HepG2 (cell line): Measurements from ENCODE around the gene IER2. TPM values are rescaled to one million over a fixed set of nuclear protein-coding genes. Genes with fewer than 3 reads are reported as not detected.

Source experiments
- ATAC-seq: fragments of 200-7000 bp; cut with Tn5 transposase; 3 replicates; pipeline ENCODE4 v1.9.1; 2020; ENCODE audit warnings: mild to moderate bottlenecking, moderate library complexity
- Bru-seq: library from RNA; stranded (reverse); fragments of 400-500 nt; gene quantifications from one replicate; lab custom pipeline; 2021; lab: Mats Ljungman, UMichigan
- BruChase-seq, 2 experiments: library from RNA; stranded (reverse); fragments of 400-500 nt; gene quantifications; one replicate each; lab custom pipeline; 2021; lab: Mats Ljungman, UMichigan
- BruUV-seq: library from RNA; stranded (reverse); fragments of 400-500 nt; replicated peaks from 2 replicates; lab custom pipeline; 2021; lab: Mats Ljungman, UMichigan
- CTCF ChIA-PET: fragments of 300-600 bp; formaldehyde crosslinking; extraction: SDS; loops from one replicate; lab custom pipeline; 2021; ENCODE audit warnings: low total read pairs, inconsistent platforms, low intra/inter-chr PET ratio; lab: Yijun Ruan, JAX
- POLR2A ChIA-PET: fragments of 350-600 bp; sonication (Branson Sonifier 250); formaldehyde crosslinking; loops from one replicate; lab custom pipeline; 2020; ENCODE audit warnings: antibody characterized with exemption, inconsistent platforms; lab: Yijun Ruan, JAX
- DNase-seq: peaks from one replicate; pipeline ENCODE4 v3.0.0-alpha.2; 2015; ENCODE audit warnings: low spot score
- FAIRE-seq: peaks from 3 replicates; lab custom pipeline; 2011; peaks lifted over from hg19 to GRCh38; lab: Jason Lieb, UNC
- H2AFZ ChIP-seq: one replicate; pipeline ENCODE4 v1.6.1; 2011; ENCODE audit warnings: low read length, inconsistent platforms
- H3K27ac ChIP-seq: fragments of 300-600 bp; 3 replicates; pipeline ENCODE4 v1.8.0; 2011; ENCODE audit warnings: mixed run types, mild to moderate bottlenecking, mixed read lengths, low read length, inconsistent platforms; ENCODE audit not compliant: insufficient read depth; ENCODE audit errors: extremely low read length
- H3K27me3 ChIP-seq, 2 experiments: fragments of 200-600 bp in 1 of 2; 2 replicates in 1 of 2; 3 replicates in 1 of 2; pipeline versions ENCODE4 v1.6.0 to v1.8.0; 2011; ENCODE audit warnings: low read length in 2 of 2, mild to moderate bottlenecking in 2 of 2, moderate library complexity in 2 of 2, inconsistent platforms in 1 of 2; ENCODE audit not compliant: insufficient read depth in 2 of 2, control insufficient read depth in 1 of 2
- H3K36me3 ChIP-seq, 2 experiments: fragments of 200-600 bp in 1 of 2; replicated peaks in 1 of 2; 2 replicates in 1 of 2; 3 replicates in 1 of 2; pipeline versions ENCODE4 v1.5.1 to v1.8.0; 2011; ENCODE audit warnings: low read length in 2 of 2, inconsistent platforms in 1 of 2; ENCODE audit not compliant: insufficient read depth in 2 of 2, control insufficient read depth in 1 of 2
- H3K4me1 ChIP-seq: 2 replicates; pipeline ENCODE4 v1.5.1; 2012; ENCODE audit warnings: low read length, inconsistent platforms; ENCODE audit not compliant: insufficient read depth
- H3K4me2 ChIP-seq: 2 replicates; pipeline ENCODE4 v1.6.0; 2011; ENCODE audit warnings: low read depth, low read length, inconsistent platforms
- H3K4me3 ChIP-seq, 3 experiments: fragments of 200-600 bp in 1 of 3; sonication (generic), shearing (Covaris generic) in 1 of 3; replicated peaks in 1 of 3; 2 replicates each; pipeline ENCODE4 v1.5.1; 2011 to 2016; ENCODE audit warnings: low read length in 3 of 3, inconsistent platforms in 2 of 3, low read depth in 2 of 3, mild to moderate bottlenecking in 2 of 3, control low read depth in 1 of 3, mixed read lengths in 1 of 3; ENCODE audit not compliant: insufficient read depth in 1 of 3
- H3K79me2 ChIP-seq: one replicate; pipeline ENCODE4 v1.6.1; 2011; ENCODE audit warnings: low read length, inconsistent platforms; ENCODE audit not compliant: insufficient read depth
- H3K9ac ChIP-seq: 2 replicates; pipeline ENCODE4 v1.6.0; 2011; ENCODE audit warnings: mild to moderate bottlenecking, low read depth, low read length, inconsistent platforms; ENCODE audit not compliant: insufficient read depth
- H3K9me3 ChIP-seq: 2 replicates; pipeline ENCODE4 v1.5.1; 2012; ENCODE audit warnings: mild to moderate bottlenecking, low read length
- H4K20me1 ChIP-seq: 2 replicates; pipeline ENCODE4 v1.6.0; 2011; ENCODE audit warnings: inconsistent platforms, mild to moderate bottlenecking, low read length, moderate library complexity; ENCODE audit not compliant: insufficient read depth
- ERF ChIP-seq: IDR thresholded peaks from 2 replicates; pipeline ENCODE4 v1.6.1; 2018; ENCODE audit warnings: missing biosample characterization, missing genetic modification reagents
- KDM6A ChIP-seq: IDR thresholded peaks from 2 replicates; pipeline ENCODE4 v1.6.1; 2016; ENCODE audit warnings: low read depth
- MIER3 ChIP-seq: IDR thresholded peaks from 2 replicates; pipeline ENCODE4 v1.6.1; 2016; ENCODE audit warnings: missing compliant biosample characterization, borderline replicate concordance
- NR2F6 ChIP-seq, 2 experiments: IDR thresholded peaks; 2 replicates each; pipeline ENCODE4 v1.6.1; 2016; ENCODE audit warnings: antibody characterized with exemption in 1 of 2, mild to moderate bottlenecking in 1 of 2
- SOX5 ChIP-seq: IDR thresholded peaks from 2 replicates; pipeline ENCODE4 v1.6.1; 2016; ENCODE audit warnings: borderline replicate concordance
- SOX6 ChIP-seq, 2 experiments: fragments of 450-650 bp in 1 of 2; sonication (generic) in 1 of 2; formaldehyde crosslinking in 1 of 2; IDR thresholded peaks; 2 replicates each; pipeline versions ENCODE4 v1.4.0 to v1.6.1; 2017 to 2020; ENCODE audit warnings: antibody characterized with exemption in 1 of 2, mild to moderate bottlenecking in 1 of 2, missing genetic modification reagents in 1 of 2
- XRCC5 ChIP-seq: fragments of 200-400 bp; formaldehyde crosslinking; optimal IDR thresholded peaks from 2 replicates; pipeline ENCODE3; 2017; ENCODE audit warnings: mild to moderate bottlenecking, low read length
- ZBTB21 ChIP-seq: sonication (generic); formaldehyde crosslinking; IDR thresholded peaks from 2 replicates; pipeline ENCODE4 v1.4.0; 2020; ENCODE audit warnings: missing genetic modification reagents
- ZFYVE20 ChIP-seq: sonication (generic); formaldehyde crosslinking; IDR thresholded peaks from 2 replicates; pipeline ENCODE4 v1.8.0; 2023; ENCODE audit warnings: low read depth, mild to moderate bottlenecking, moderate library complexity, missing genetic modification reagents, borderline replicate concordance
- ZNF138 ChIP-seq: sonication (generic); formaldehyde crosslinking; IDR thresholded peaks from 2 replicates; pipeline ENCODE4 v1.5.0; 2020; ENCODE audit warnings: mild to moderate bottlenecking, low read depth, missing genetic modification reagents
- ZNF235 ChIP-seq: sonication (generic); formaldehyde crosslinking; IDR thresholded peaks from 2 replicates; pipeline ENCODE4 v1.8.1; 2023; ENCODE audit warnings: mild to moderate bottlenecking, missing genetic modification reagents, borderline replicate concordance
- ZNF343 ChIP-seq: sonication (generic); formaldehyde crosslinking; IDR thresholded peaks from 2 replicates; pipeline ENCODE4 v1.4.0; 2020; ENCODE audit warnings: mild to moderate bottlenecking, missing genetic modification reagents
- ZNF350 ChIP-seq: sonication (generic); formaldehyde crosslinking; IDR thresholded peaks from 2 replicates; pipeline ENCODE4 v1.4.0; 2020; ENCODE audit warnings: mild to moderate bottlenecking, low read depth, missing genetic modification reagents, borderline replicate concordance
- ZNF737 ChIP-seq: sonication (generic); formaldehyde crosslinking; IDR thresholded peaks from 2 replicates; pipeline ENCODE4 v1.5.0; 2020; ENCODE audit warnings: missing genetic modification reagents, mild to moderate bottlenecking, borderline replicate concordance
- ZNF883 ChIP-seq: sonication (generic); formaldehyde crosslinking; IDR thresholded peaks from 2 replicates; pipeline ENCODE4 v1.5.1; 2020; ENCODE audit warnings: mild to moderate bottlenecking, missing genetic modification reagents; ENCODE audit errors: not compliant biosample characterization
- WGBS: methylation state at CpG from one replicate; pipeline ENCODE4 v1.1.6; 2017; ENCODE audit warnings: low lambda C conversion rate; 5-methylcytosine and 5-hydroxymethylcytosine counted together
- in situ Hi-C: cut with HindIII; loops from 2 replicates; pipeline ENCODE4 v1.10.0; 2017; ENCODE audit warnings: low pct_unique_long_range_greater_than_20kb; ENCODE audit not compliant: extremely low pct_ligation_motif_present
- intact Hi-C: fragments of 100-400 bp; cut with micrococcal nuclease; formaldehyde crosslinking; loops from one replicate; pipeline ENCODE4 v1.10.0; 2022; ENCODE audit not compliant: unreplicated experiment
- long read RNA-seq, 2 experiments: library from RNA in 1 of 2; library from polyadenylated mRNA in 1 of 2; stranded (forward) in 1 of 2; unstranded in 1 of 2; transcript quantifications; one replicate each; pipeline ENCODE4 v2.0.0, GENCODE V29; 2019 to 2022
- polyA minus RNA-seq, 3 experiments: library from RNA; depleted of rRNA, polyadenylated mRNA; stranded (reverse); fragments of >200 nt; gene quantifications; 2 replicates each; pipeline ENCODE4 v1.2.3, GENCODE V29; 2011; ENCODE audit warnings: low replicate concordance in 1 of 3
- polyA plus RNA-seq, 8 experiments: library from polyadenylated mRNA; depleted of rRNA in 3 of 8; stranded (reverse) in 7 of 8; unstranded in 1 of 8; fragments of >200 nt; fragmentation: Illumina TruSeq in 4 of 8; extraction: Trizol in 4 of 8; gene quantifications; 2 replicates each; pipeline versions ENCODE4 v1.2.1 to v1.2.3, GENCODE V29; 2011 to 2016; ENCODE audit warnings: low read depth in 4 of 8, missing spikeins in 1 of 8, mixed read lengths in 1 of 8; ENCODE audit not compliant: insufficient read depth in 1 of 8
- total RNA-seq, 5 experiments: library from RNA; depleted of rRNA; stranded (reverse); fragments of >200 nt; fragmentation: Illumina TruSeq; extraction: Trizol; gene quantifications; 2 replicates each; pipeline ENCODE4 v1.2.3, GENCODE V29; 2016; ENCODE audit warnings: low read depth in 1 of 5
- TF ChIP-seq, protein P1 (sequence below): sonication (generic); formaldehyde crosslinking; IDR thresholded peaks from 2 replicates; pipeline ENCODE4 v1.4.0; 2020; ENCODE audit warnings: missing genetic modification reagents

Gene IER2, protein sequence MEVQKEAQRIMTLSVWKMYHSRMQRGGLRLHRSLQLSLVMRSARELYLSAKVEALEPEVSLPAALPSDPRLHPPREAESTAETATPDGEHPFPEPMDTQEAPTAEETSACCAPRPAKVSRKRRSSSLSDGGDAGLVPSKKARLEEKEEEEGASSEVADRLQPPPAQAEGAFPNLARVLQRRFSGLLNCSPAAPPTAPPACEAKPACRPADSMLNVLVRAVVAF
- total RNA-seq (2016; rRNA removed; fragmentation: Illumina TruSeq; extraction: Trizol), result 10.0 and 14.3 TPM in 2 replicates
- 5.0 and 5.9 TPM in 2 replicates for total RNA-seq (2016; cell fraction: cytosol; rRNA removed; fragmentation: Illumina TruSeq; extraction: Trizol; ENCODE audit: low read depth)
- total RNA-seq (2016; cell fraction: insoluble cytoplasmic fraction; rRNA removed; fragmentation: Illumina TruSeq; extraction: Trizol), result 8.1 and 16.1 TPM in 2 replicates
- 10.0 and 11.1 TPM in 2 replicates for total RNA-seq (2016; cell fraction: membrane; rRNA removed; fragmentation: Illumina TruSeq; extraction: Trizol)
- 12.6 and 13.6 TPM in 2 replicates for total RNA-seq (2016; cell fraction: nucleus; rRNA removed; fragmentation: Illumina TruSeq; extraction: Trizol)
- polyA plus RNA-seq (2011; rRNA removed), result 10.1 and 12.9 TPM in 2 replicates
- 14.4 and 15.3 TPM in 2 replicates for polyA plus RNA-seq (2011; cell fraction: cytosol; rRNA removed)
- 84.6 and 97.2 TPM in 2 replicates for polyA plus RNA-seq (2011; cell fraction: nucleus; rRNA removed)
- polyA plus RNA-seq (2012), result 20.1 and 25.8 TPM in 2 replicates
- polyA plus RNA-seq (2016; cell fraction: cytosol; fragmentation: Illumina TruSeq; extraction: Trizol; ENCODE audit: low read depth), result 5.5 and 5.8 TPM in 2 replicates
- polyA plus RNA-seq (2016; cell fraction: insoluble cytoplasmic fraction; fragmentation: Illumina TruSeq; extraction: Trizol; ENCODE audit: low read depth), result 17.5 and 22.6 TPM in 2 replicates
- polyA plus RNA-seq (2016; cell fraction: membrane; fragmentation: Illumina TruSeq; extraction: Trizol; ENCODE audit: low read depth), result 9.7 and 9.8 TPM in 2 replicates
- 39.1 and 40.8 TPM in 2 replicates for polyA plus RNA-seq (2016; cell fraction: nucleus; fragmentation: Illumina TruSeq; extraction: Trizol; ENCODE audit: insufficient read depth, low read depth)
- 8.1 and 9.7 TPM in 2 replicates for polyA minus RNA-seq (2011; rRNA and poly(A)+ RNA removed; ENCODE audit: low replicate concordance)
- 7.0 and 7.3 TPM in 2 replicates for polyA minus RNA-seq (2011; cell fraction: cytosol; rRNA and poly(A)+ RNA removed)
- 9.7 and 9.9 TPM in 2 replicates for polyA minus RNA-seq (2011; cell fraction: nucleus; rRNA and poly(A)+ RNA removed)
- percentile 90 among the genes with signal in this experiment for Bru-seq, nascent RNA
- BruChase-seq, experiment 1, labeled RNA remaining after a 6-hour chase, result percentile 88 among the genes with signal in this experiment
- BruChase-seq, experiment 2, labeled RNA remaining after a 2-hour chase, result percentile 92 among the genes with signal in this experiment
- long read RNA-seq, experiment 1, transcript IER2-203 (1 exons, 2,934 nt), result major isoform, 20 of 20 reads
- long read RNA-seq, experiment 1, partial matches to known transcripts, result 0 of 20 reads
- long read RNA-seq, experiment 1, other reads (novel, unspliced or antisense), result 0 of 20 reads
- long read RNA-seq, experiment 2, transcript IER2-203 (1 exons, 2,934 nt), result major isoform, 169 of 175 reads
- long read RNA-seq, experiment 2, partial matches to known transcripts, result 0 of 175 reads
- long read RNA-seq, experiment 2, other reads (novel, unspliced or antisense), result 4 of 175 reads

DNA sequence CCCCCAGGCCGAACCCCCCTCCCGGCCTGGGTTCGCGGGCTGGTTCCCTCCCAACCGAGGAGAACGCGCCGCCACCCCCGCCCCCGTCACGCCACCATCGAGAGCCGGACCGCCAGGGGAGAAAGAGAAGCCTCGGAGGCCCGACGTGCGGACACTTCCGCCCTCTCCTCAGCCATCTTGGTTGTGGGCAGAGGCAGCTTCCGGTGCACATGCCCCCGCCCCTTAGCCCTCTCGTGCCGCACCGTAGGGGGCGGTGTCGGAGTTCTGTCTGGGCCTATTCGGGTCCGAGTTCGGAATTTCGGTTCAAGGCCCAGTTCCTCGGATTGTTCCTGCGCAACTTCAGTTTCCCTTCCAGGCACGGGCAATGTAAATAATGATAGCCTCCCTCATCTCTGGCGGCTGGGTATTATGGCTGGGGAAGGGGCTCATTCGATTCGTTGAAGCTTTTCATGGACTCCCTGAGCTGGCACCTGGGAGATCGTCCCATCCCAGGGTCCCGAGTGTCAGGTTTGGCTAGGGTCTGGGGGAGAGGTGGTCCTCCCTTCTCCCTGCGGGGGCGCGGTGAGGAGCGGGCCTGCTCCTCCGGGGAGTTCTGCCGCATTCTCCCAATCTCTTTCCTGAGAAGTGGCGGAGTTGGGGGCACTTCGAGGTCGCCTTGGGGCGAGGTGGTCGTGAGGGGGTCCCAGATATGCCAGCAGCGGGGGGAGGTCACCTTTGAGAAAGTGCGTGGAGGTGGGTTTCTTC is at the start of gene IER2, which contains the start of gene STX10:
TSS of gene IER2 (plus strand) at position 225 of the 744 bp plus-strand sequence. CDS start 2,776 bp downstream, outside the sequence.
TSS of gene STX10 (minus strand) at position 189 of the 744 bp plus-strand sequence. CDS start 202 bp downstream, outside the sequence.
- in situ Hi-C loops (loop anchor here (5.0 kb wide), 2 partner anchors 33 to 42 kb away; partner anchors contain the start of genes NACC1 and TRMT1), intact Hi-C loops (loop anchor here (2.0 to 5.0 kb wide), 3 partner anchors 16 to 697 kb away; partner anchors contain the start of genes NACC1 and TRMT1)
- no peak within 1 kb of the TSS for H2AFZ ChIP-seq
- H3K27ac ChIP-seq, result peak within 1 kb of the TSS; percentile 94
- H3K4me3 ChIP-seq, result peak within 1 kb of the TSS; percentile 92 to 97 (median 96)
- H3K79me2 ChIP-seq, result peaks cover 49% of the 10 kb centered on the region
- ATAC-seq (peak; percentile 68), FAIRE-seq (peak; percentile 83), DNase-seq (peak; percentile 91)
- no TSS peak for BruUV-seq
- H3K4me1 ChIP-seq, result peaks cover 29% of the 10 kb centered on the region
- WGBS, result 0% methylated on average over 14 of the region's 51 CpGs
- H3K4me2 ChIP-seq, result peak within 1 kb of the TSS; percentile 98
- H4K20me1 ChIP-seq, result peaks cover 3% of the 10 kb centered on the region; the same call in 1 of the 2 replicates
- no peaks in the 10 kb centered on the region; a peak in 1 of 5 replicates for H3K27me3 ChIP-seq
- H3K36me3 ChIP-seq, result peaks cover 0 to under 1% of the 10 kb centered on the region in 2 experiments; a peak in 2 of 5 replicates
- peak within 1 kb of the TSS; percentile 98 for H3K9ac ChIP-seq
- no peaks in the 10 kb centered on the region for H3K9me3 ChIP-seq
- CTCF ChIA-PET, result interaction anchor here (1.4 to 1.6 kb wide), 2 partner anchors 45 to 84 kb away, joined by 4 to 7 read pairs; no protein-coding TSS in a partner anchor
- POLR2A ChIA-PET, result interaction anchor here (0.5 to 3.1 kb wide), 14 partner anchors 9 to 185 kb away, joined by 3 to 39 read pairs (median 4); partner anchors contain the start of gene NACC1
- TF ChIP-seq ZNF235 (CRISPR knock-in tag) (no peak; the same call in 1 of the 2 replicates), SOX5 (CRISPR knock-in tag) (peak; percentile 65), SOX6 (IDR thresholded peaks at IDR 0.05) (no peak), SOX6 (CRISPR knock-in tag; IDR thresholded peaks at IDR 0.05) (peak; percentile 68), ZFYVE20 (CRISPR knock-in tag) (no peak), XRCC5 (peak; percentile 85), ZNF350 (peak; percentile 90), ZNF138 (CRISPR knock-in tag) (no peak), ZNF883 (CRISPR knock-in tag) (no peak), ERF (CRISPR knock-in tag) (peak; percentile 71; the same call in 1 of the 2 replicates), ZNF737 (CRISPR knock-in tag) (0 out of 2 replicates have a peak, but pooled peaks have one; percentile 42), ZNF343 (0 out of 2 replicates have a peak, but pooled peaks have one; percentile 63), MIER3 (CRISPR knock-in tag) (peak; percentile 83; the same call in 1 of the 2 replicates), NR2F6 (IDR thresholded peaks at IDR 0.05) (peak; percentile 54), NR2F6 (CRISPR knock-in tag; IDR thresholded peaks at IDR 0.05) (peak; percentile 86), KDM6A (no peak), ZBTB21 (CRISPR knock-in tag) (no peak)
- TF ChIP-seq, protein P1, sequence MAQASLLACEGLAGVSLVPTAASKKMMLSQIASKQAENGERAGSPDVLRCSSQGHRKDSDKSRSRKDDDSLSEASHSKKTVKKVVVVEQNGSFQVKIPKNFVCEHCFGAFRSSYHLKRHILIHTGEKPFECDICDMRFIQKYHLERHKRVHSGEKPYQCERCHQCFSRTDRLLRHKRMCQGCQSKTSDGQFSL, result 0 out of 2 replicates have a peak, but pooled peaks have one; percentile 36
